HepG2 (cell line): ENCODE results near the gene AP1G1. TPM values are rescaled to one million over a fixed set of nuclear protein-coding genes. Genes with fewer than 3 reads are reported as not detected.
A peak's percentile ranks its signal among the peaks of the same experiment; 100 is the strongest.

Experiments used
- CBX1 ChIP-seq: IDR thresholded peaks from one replicate; pipeline ENCODE4 v1.6.1; 2016; ENCODE audit warnings: antibody characterized with exemption, low read depth
- E2F2 ChIP-seq: sonication (generic); formaldehyde crosslinking; IDR thresholded peaks from 2 replicates; pipeline ENCODE4 v1.4.0; 2020; ENCODE audit warnings: missing genetic modification reagents, borderline replicate concordance
- ETV6 ChIP-seq: sonication (generic); formaldehyde crosslinking; conservative IDR thresholded peaks from 2 replicates; pipeline ENCODE4 v1.4.0; 2020; ENCODE audit warnings: missing genetic modification reagents
- HDAC1 ChIP-seq: sonication (generic); formaldehyde crosslinking; IDR thresholded peaks from 2 replicates; pipeline ENCODE4 v1.5.1; 2020; ENCODE audit warnings: mild to moderate bottlenecking, missing genetic modification reagents
- MZF1 ChIP-seq: sonication (generic); formaldehyde crosslinking; IDR thresholded peaks from 2 replicates; pipeline ENCODE4 v1.8.1; 2023; ENCODE audit warnings: mild to moderate bottlenecking, missing genetic modification reagents, borderline replicate concordance
- NCOR1 ChIP-seq: fragments of 200-600 bp; sonication (generic); IDR thresholded peaks from 2 replicates; pipeline ENCODE4 v1.7.0; 2017; ENCODE audit warnings: antibody characterized with exemption, low read length, borderline replicate concordance
- PCBP2 ChIP-seq: fragments of 200-400 bp; formaldehyde crosslinking; optimal IDR thresholded peaks from 2 replicates; pipeline ENCODE3; 2018; ENCODE audit warnings: low read length, low read depth; ENCODE audit not compliant: poor library complexity, severe bottlenecking
- POGZ ChIP-seq: sonication (generic); formaldehyde crosslinking; IDR thresholded peaks from 2 replicates; pipeline ENCODE4 v1.4.0; 2020; ENCODE audit warnings: mild to moderate bottlenecking, missing genetic modification reagents
- RBM39 ChIP-seq: fragments of 200-400 bp; formaldehyde crosslinking; IDR thresholded peaks from one replicate; pipeline ENCODE4 v1.6.1; 2018; ENCODE audit warnings: antibody characterized with exemption, mild to moderate bottlenecking, low read depth, low read length; ENCODE audit not compliant: poor library complexity, severe bottlenecking
- REPIN1 ChIP-seq: sonication (generic); formaldehyde crosslinking; IDR thresholded peaks from 2 replicates; pipeline ENCODE4 v1.8.0; 2022; ENCODE audit warnings: missing genetic modification reagents, low read depth, mild to moderate bottlenecking, borderline replicate concordance
- TBP ChIP-seq: sonication (generic); formaldehyde crosslinking; IDR thresholded peaks from 2 replicates; pipeline ENCODE4 v1.5.0; 2020; ENCODE audit warnings: missing genetic modification reagents
- TEAD2 ChIP-seq: sonication (generic); formaldehyde crosslinking; IDR thresholded peaks from 2 replicates; pipeline ENCODE4 v1.9.0; 2021; ENCODE audit warnings: missing genetic modification reagents
- ZBTB25 ChIP-seq: IDR thresholded peaks from 2 replicates; pipeline ENCODE4 v1.6.1; 2018; ENCODE audit warnings: missing genetic modification reagents
- ZC3H13 ChIP-seq: sonication (generic); formaldehyde crosslinking; IDR thresholded peaks from 2 replicates; pipeline ENCODE4 v1.8.1; 2023; ENCODE audit warnings: mild to moderate bottlenecking, missing genetic modification reagents, moderate library complexity
- ZNF274 ChIP-seq: sonication (generic); formaldehyde crosslinking; IDR thresholded peaks from 2 replicates; pipeline ENCODE4 v1.5.1; 2020; ENCODE audit warnings: mild to moderate bottlenecking, missing genetic modification reagents
- ZNF276 ChIP-seq: sonication (generic); formaldehyde crosslinking; IDR thresholded peaks from 2 replicates; pipeline ENCODE4 v1.4.0; 2020; ENCODE audit warnings: mild to moderate bottlenecking, low read depth, missing genetic modification reagents
- ZNF430 ChIP-seq: sonication (generic); formaldehyde crosslinking; IDR thresholded peaks from 2 replicates; pipeline ENCODE4 v1.9.0; 2021; ENCODE audit warnings: mild to moderate bottlenecking, missing genetic modification reagents
- ZNF616 ChIP-seq: sonication (generic); formaldehyde crosslinking; IDR thresholded peaks from 2 replicates; pipeline ENCODE4 v1.5.0; 2020; ENCODE audit warnings: low read depth, mild to moderate bottlenecking, missing genetic modification reagents
- ZNF7 ChIP-seq: IDR thresholded peaks from 2 replicates; pipeline ENCODE4 v1.6.1; 2016; ENCODE audit warnings: missing biosample characterization, missing genetic modification reagents
- ZNF724P ChIP-seq: sonication (generic); formaldehyde crosslinking; IDR thresholded peaks from 2 replicates; pipeline ENCODE4 v1.8.0; 2022; ENCODE audit warnings: missing genetic modification reagents, borderline replicate concordance
- ZNF768 ChIP-seq: sonication (generic); formaldehyde crosslinking; IDR thresholded peaks from 2 replicates; pipeline ENCODE4 v1.4.0; 2020; ENCODE audit warnings: missing genetic modification reagents
- ZNF878 ChIP-seq: sonication (generic); formaldehyde crosslinking; IDR thresholded peaks from 2 replicates; pipeline ENCODE4 v1.8.1; 2023; ENCODE audit warnings: mild to moderate bottlenecking, missing genetic modification reagents, moderate library complexity
- polyA plus RNA-seq, 8 experiments: library from polyadenylated mRNA; depleted of rRNA in 3 of 8; stranded (reverse) in 7 of 8; unstranded in 1 of 8; fragments of >200 nt; fragmentation: Illumina TruSeq in 4 of 8; extraction: Trizol in 4 of 8; gene quantifications; 2 replicates each; pipeline versions ENCODE4 v1.2.1 to v1.2.3, GENCODE V29; 2011 to 2016; ENCODE audit warnings: low read depth in 4 of 8, missing spikeins in 1 of 8, mixed read lengths in 1 of 8; ENCODE audit not compliant: insufficient read depth in 1 of 8
- total RNA-seq, 5 experiments: library from RNA; depleted of rRNA; stranded (reverse); fragments of >200 nt; fragmentation: Illumina TruSeq; extraction: Trizol; gene quantifications; 2 replicates each; pipeline ENCODE4 v1.2.3, GENCODE V29; 2016; ENCODE audit warnings: low read depth in 1 of 5
- TF ChIP-seq, protein P1 (sequence below): sonication (generic); formaldehyde crosslinking; IDR thresholded peaks from 2 replicates; pipeline ENCODE4 v1.4.0; 2020; ENCODE audit warnings: mild to moderate bottlenecking, missing genetic modification reagents

Gene AP1G1
- total and polyA plus RNA-seq, 2 of the 13 experiments (the other 11 are each of a cell fraction or from before 2014, with no cell fraction given), result 62.2 to 66.2 TPM

GRCh38 chr16:71723537-71724319, 84.9 kb downstream of the AP1G1 start (continued):
- TF ChIP-seq MZF1 (CRISPR knock-in tag) (no peak), ZNF430 (CRISPR knock-in tag) (peak; percentile 48; the same call in 1 of the 2 replicates), TBP (CRISPR knock-in tag) (no peak), ETV6 (CRISPR knock-in tag) (no peak), TEAD2 (0 out of 2 replicates have a peak, but pooled peaks have one; percentile 32), RBM39 (no peak), PCBP2 (no peak), REPIN1 (CRISPR knock-in tag) (0 out of 2 replicates have a peak, but pooled peaks have one; percentile 39), E2F2 (no peak), ZBTB25 (no peak), NCOR1 (no peak), ZNF878 (CRISPR knock-in tag) (no peak), ZNF7 (CRISPR knock-in tag) (no peak), ZNF616 (CRISPR knock-in tag) (no peak), POGZ (CRISPR knock-in tag) (no peak), ZC3H13 (CRISPR knock-in tag) (no peak), CBX1 (no peak), ZNF768 (CRISPR knock-in tag) (peak; percentile 51; the same call in 1 of the 2 replicates), ZNF274 (CRISPR knock-in tag) (peak; percentile 86; the same call in 1 of the 2 replicates), HDAC1 (peak; percentile 82), ZNF276 (CRISPR knock-in tag) (no peak), ZNF724P (CRISPR knock-in tag) (no peak)
- TF ChIP-seq, protein P1, sequence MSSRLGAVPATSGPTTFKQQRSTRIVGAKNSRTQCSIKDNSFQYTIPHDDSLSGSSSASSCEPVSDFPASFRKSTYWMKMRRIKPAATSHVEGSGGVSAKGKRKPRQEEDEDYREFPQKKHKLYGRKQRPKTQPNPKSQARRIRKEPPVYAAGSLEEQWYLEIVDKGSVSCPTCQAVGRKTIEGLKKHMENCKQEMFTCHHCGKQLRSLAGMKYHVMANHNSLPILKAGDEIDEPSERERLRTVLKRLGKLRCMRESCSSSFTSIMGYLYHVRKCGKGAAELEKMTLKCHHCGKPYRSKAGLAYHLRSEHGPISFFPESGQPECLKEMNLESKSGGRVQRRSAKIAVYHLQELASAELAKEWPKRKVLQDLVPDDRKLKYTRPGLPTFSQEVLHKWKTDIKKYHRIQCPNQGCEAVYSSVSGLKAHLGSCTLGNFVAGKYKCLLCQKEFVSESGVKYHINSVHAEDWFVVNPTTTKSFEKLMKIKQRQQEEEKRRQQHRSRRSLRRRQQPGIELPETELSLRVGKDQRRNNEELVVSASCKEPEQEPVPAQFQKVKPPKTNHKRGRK (CRISPR knock-in tag), result no peak
